GM23248 (cell line): ENCODE measurements around the gene PKP1.

Experiments
- EZH2 ChIP-seq: fragments of 200-600 bp; sonication (generic); IDR thresholded peaks from 2 replicates; pipeline ENCODE4 v1.6.1; 2018; ENCODE audit warnings: antibody characterized with exemption, mild to moderate bottlenecking; ENCODE audit not compliant: insufficient read depth, poor library complexity, severe bottlenecking
- EZH2phosphoT487 ChIP-seq: fragments of 200-600 bp; sonication (generic); IDR thresholded peaks from 2 replicates; pipeline ENCODE4 v1.6.1; 2018; ENCODE audit warnings: antibody characterized with exemption, moderate library complexity, mild to moderate bottlenecking, low read depth; ENCODE audit not compliant: insufficient read depth

- TF ChIP-seq EZH2phosphoT487: no peak
- TF ChIP-seq EZH2: no peak
Observed at GRCh38 chr1:201347498-201348210, 64.3 kb downstream of the PKP1 start.
